ENCODE data around the gene TBC1D22A.

DNA sequence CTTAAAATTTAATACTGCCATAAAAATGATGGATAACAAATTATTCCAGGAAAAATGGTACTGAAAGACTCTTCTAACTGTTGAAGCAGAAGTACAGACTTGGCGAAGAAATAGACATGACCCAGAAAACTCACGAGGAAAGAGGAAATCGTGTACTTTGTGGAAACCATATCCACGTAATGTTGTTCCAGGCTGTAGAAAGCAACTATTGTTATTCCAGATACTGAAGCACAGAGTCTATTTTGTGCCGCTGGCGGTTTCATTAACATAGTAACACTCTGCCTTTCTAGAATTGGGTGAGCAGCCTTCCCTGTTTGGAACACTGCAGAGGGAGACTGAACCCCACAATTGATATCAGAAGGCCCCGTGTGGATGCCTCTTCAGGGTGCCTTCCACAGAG is 310.6 kb downstream of the TBC1D22A start:
- TF ChIP-seq EZH2 (IDR thresholded peaks at IDR 0.05; ENCODE audit: low read length): no peak
- TF ChIP-seq, protein P1, sequence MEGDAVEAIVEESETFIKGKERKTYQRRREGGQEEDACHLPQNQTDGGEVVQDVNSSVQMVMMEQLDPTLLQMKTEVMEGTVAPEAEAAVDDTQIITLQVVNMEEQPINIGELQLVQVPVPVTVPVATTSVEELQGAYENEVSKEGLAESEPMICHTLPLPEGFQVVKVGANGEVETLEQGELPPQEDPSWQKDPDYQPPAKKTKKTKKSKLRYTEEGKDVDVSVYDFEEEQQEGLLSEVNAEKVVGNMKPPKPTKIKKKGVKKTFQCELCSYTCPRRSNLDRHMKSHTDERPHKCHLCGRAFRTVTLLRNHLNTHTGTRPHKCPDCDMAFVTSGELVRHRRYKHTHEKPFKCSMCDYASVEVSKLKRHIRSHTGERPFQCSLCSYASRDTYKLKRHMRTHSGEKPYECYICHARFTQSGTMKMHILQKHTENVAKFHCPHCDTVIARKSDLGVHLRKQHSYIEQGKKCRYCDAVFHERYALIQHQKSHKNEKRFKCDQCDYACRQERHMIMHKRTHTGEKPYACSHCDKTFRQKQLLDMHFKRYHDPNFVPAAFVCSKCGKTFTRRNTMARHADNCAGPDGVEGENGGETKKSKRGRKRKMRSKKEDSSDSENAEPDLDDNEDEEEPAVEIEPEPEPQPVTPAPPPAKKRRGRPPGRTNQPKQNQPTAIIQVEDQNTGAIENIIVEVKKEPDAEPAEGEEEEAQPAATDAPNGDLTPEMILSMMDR (optimal IDR thresholded peaks at IDR 0.05 in 1 of 3, IDR thresholded peaks at IDR 0.05 in 1 of 3, conservative IDR thresholded peaks at IDR 0.05 in 1 of 3; ENCODE audit: extremely low read depth in 1 of 3, insufficient read depth in 2 of 3, low read length in 3 of 3): no peak

Measured in keratinocyte (primary cell).